ENCODE data around the gene PRUNE2.
"Not testable (repeated sequence)": the region's sequence is repeated elsewhere in the genome, so short reads cannot be mapped to it uniquely, and the experiment has no call there.

The PRUNE2 gene

GRCh38 chr9:76858248-76858647 is 47.7 kb downstream of the PRUNE2 start:
- not testable (repeated sequence) for DNase-seq

- DNase-seq = no peak
Observed at GRCh38 chr9:76856016-76856415, 49.9 kb downstream of the PRUNE2 start.

DNA sequence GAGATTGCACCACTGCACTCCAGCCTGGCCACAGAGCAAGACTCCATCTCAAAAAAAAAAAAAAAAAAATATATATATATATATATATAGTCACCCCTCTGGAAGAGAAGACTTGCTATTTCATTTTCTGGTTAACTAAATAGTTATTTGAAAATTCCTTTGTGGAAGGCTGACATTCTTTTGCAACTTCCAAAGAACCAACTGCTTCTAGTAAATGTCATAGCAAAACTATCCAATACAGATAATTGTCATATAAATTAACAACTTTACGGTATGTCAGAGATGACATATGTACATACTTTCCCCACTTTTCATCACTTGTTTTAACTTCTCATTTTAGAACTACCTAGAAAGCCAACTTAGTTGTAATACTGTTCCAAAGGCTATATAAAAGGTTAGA is 50.9 kb downstream of the PRUNE2 start:
- DNase-seq = no peak

- no peak for DNase-seq
Observed at GRCh38 chr9:76852026-76852425, 53.9 kb downstream of the PRUNE2 start.

DNA sequence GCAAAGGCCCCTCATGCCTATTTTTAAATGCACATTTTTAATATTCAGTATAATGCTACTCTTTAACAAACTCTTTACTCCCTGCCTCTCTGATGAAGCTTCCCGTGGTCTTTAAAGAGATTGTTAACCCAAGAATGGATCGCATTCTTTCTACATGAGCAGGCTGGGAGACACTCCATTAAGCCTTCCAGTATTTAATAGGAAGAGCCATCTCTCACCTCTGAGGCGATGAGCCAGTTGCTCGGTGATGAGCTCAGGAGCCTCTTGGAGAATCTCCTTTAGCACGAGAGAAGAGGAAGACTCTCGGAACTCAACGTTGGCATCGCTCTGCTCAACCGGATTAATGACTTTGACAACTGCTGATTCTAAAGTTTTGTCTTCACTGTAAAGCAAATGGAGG is 59.6 kb downstream of the PRUNE2 start:
- DNase-seq = no peak

DNA sequence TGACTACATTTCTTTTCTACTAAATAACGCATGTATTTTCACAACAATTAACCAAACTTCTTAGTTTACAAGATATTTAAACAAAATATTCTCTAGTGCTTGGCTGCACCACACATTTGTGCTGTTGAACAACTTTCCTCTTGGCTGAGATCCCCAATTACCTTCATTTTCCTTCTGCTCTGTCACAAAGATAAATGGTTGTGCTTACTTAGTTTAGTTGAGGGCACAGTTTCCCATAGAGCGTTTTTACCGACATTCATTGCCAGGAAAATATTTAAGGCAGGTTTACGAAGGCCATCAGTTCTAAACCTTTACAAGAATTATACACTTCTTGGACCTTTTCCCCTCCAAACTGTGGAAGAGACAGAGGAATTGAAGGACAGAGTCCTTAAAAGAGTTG is 60.7 kb downstream of the PRUNE2 start:
- no peak for DNase-seq

- DNase-seq = peak in 1 of 2 experiments; percentile 3
Observed at GRCh38 chr9:76835571-76836283, 70.2 kb downstream of the PRUNE2 start.

DNA sequence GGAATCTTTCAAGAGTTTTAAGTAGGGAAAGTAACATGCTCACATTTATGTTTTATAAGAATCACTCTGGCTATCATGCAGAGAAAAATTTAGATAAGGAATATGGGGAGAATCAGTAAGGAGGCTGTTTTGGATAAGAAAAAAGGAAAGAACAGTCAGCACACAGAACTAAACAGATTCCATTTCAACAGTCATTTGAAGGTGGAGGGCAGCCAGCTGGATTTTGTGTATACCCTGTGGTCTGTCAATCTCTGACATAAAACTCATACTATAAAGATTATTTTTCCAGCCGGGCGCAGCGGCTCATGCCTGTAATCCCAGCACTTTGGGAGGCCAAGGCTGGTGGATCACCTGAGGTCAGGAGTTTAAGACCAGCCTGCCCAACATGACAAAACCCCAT is 77.5 kb downstream of the PRUNE2 start:
- no peak for DNase-seq

DNA sequence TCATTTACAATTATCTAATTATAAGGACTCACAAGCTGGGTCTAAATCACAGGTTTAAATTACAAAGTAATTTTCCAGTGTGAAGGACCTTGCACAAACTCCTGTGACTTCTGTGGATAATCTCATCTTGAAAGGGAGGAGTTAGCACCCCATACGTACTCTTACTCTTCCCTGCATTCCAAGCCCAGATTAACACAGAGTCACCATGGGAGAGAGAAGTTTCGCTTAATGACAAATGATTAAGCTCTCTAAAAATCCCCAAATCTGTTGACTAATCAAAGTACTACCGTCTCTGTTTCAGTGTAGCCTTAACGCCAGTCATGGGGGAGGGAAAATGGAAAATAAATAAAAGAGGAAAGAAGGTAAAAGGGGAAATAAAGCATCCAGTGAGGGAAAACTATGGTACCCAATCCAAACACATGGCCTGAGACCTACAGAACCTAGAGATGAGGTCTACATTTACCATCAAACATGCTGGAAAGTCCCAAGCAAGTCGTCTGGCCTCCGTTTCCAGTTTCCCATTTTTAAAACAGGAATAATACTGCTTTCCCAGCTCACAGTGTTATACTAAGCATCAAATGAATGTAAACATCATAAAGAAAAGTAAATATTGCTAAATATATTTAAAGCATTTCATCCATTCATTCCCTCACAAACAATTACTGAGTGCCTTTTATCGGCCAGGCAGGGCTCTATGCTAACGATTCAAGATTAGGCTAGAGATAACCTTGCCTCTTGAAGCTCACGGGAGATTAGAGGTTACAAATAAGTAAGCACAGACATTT is 78.4 kb downstream of the PRUNE2 start:
- DNase-seq = no peak

DNA sequence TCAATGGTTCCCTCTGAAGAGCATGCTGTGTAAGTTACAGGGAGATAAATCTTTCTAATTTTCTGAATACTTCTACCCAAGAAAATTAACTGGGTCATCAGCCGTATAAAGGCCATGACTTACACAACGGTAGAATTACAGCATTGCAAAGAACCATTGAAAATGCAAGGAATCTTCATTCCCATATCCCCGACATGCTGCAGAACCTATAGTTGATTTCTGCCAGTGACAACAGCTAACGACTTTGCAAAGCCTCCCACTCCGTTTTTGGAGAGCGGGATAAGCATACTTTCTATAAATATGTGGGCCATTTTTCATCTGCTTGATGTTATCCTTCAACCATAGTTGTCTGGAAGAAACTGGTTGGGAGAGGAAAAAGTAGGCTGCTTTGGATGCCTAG is 85.5 kb downstream of the PRUNE2 start:
- DNase-seq = no peak

- no peak for DNase-seq
Observed at GRCh38 chr9:76818271-76818670, 87.6 kb downstream of the PRUNE2 start.

DNA sequence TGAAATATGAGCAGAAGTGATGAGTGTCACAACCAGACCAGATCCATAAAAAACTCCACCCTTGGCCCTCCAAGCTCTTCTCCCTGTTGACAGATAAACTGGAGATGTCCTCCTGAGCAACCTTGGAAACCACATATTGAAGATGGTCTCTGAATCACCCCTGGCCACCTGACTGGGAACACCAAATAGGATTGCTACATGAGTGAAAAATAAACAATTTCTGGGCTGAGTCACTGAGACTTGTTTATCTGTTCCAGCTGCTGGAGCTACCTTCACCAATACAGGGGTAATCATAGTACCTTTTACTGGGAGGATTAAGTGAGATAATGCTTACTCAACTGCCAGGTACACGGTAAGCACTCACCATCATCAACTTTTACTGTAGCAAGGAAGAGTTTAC is 88.4 kb downstream of the PRUNE2 start:
- DNase-seq = no peak

GRCh38 chr9:76812591-76812990 is 93.3 kb downstream of the PRUNE2 start:
- DNase-seq = peak in 1 of 2 experiments; percentile 9

- peak; percentile 18 to 56 for DNase-seq
Observed at GRCh38 chr9:76810377-76810957, 95.4 kb downstream of the PRUNE2 start.

- DNase-seq = no peak
Observed at GRCh38 chr9:76808636-76809035, 97.3 kb downstream of the PRUNE2 start.

DNA sequence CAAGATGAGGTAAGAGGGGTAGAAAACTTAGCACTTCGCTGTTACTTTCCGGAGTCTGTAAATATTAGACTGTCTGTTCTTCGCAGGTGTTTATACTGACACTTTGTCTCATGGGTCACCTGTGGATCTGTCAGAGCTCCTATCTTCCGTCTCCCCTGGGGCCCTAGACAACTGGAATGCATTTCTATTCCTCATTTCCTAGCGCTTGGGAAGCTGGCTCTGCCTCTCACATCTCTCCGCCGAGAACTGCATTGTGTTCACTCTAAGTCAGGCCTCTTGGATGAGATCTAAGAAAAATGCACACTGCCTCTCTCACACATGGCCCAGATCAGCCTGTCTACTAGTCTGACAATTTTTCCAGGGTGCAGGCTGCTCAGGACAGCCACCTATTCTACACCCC is 102.2 kb downstream of the PRUNE2 start:
- no peak for DNase-seq

- no peak for DNase-seq
Observed at GRCh38 chr9:76803083-76803482, 102.8 kb downstream of the PRUNE2 start.

- no peak for DNase-seq
Observed at GRCh38 chr9:76800901-76801300, 105.0 kb downstream of the PRUNE2 start.

DNA sequence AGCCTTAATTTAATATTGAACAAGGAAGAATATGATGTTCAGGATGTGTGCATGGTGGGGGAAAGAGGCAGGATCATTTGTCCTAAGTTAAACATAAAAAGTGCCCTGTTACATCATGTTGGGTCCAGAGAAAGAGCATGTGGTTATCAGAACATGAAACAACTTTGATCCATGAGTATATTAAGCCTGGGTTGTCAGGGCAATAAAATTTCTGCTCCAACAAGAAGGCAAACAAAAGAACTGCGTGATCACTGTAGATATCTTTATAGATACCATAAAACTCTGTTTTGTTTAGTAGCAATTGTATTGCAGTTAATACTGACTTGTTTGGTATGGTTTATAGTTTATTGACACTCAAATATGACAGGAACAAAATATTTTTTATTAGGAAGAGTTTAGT is 106.4 kb downstream of the PRUNE2 start:
- DNase-seq = no peak

DNA sequence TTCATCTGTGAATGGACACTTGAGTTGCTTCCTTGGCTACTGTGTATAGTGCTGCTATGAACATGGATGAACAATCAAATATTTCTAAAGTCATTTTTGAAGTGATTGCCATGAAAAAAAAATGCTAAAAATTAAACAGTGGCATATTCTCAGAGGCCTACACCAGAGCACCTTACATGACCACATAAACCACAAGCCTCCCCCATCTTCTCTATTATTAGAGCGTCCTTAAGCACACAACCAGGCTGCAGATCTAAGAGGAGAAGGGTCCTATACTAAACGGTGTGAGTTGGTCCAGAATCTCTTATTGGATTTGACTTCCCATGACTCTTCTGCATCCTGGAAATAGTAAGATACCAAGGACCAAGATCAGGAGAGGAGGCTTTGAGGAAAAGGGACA is 107.4 kb downstream of the PRUNE2 start:
- no peak for DNase-seq

- no peak for DNase-seq
Observed at GRCh38 chr9:76796296-76796695, 109.6 kb downstream of the PRUNE2 start.

- no peak for DNase-seq
Observed at GRCh38 chr9:76793784-76794431, 112.0 kb downstream of the PRUNE2 start.

DNA sequence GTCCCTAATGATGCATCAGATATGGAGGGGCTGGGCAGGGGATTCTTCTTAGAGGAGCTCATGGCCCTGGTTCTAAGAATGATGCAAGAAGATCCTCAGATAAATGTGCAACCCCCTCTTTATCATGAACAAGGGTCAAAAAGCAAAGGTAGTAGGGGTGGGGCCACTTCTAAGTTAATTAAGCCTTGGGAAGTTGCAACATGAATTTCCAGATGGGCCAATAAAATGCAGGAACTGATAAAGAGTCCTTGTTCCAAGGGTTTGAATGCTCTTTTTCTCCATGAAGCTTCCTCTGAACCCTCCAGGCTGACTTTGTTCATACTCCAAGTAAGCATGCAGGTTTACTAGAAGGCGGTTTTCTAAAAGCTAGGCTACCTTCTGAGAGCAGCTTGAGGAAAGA is 116.1 kb downstream of the PRUNE2 start:
- DNase-seq = no peak

GRCh38 chr9:76787677-76788076 is 118.2 kb downstream of the PRUNE2 start:
- DNase-seq = no peak
